Central memory CD4-positive, alpha-beta T cell (primary cell): ENCODE measurements around the gene IHH.

ENCODE experiments used
- DNase-seq: peaks from one replicate; pipeline ENCODE4 v3.0.0; 2022

IHH gene

GRCh38 chr2:219037783-219038499 is 22.8 kb downstream of the IHH start:
- DNase-seq, result no peak

- DNase-seq, result no peak
Observed at GRCh38 chr2:219035942-219036341, 24.8 kb downstream of the IHH start.

GRCh38 chr2:219034823-219035222 is 25.9 kb downstream of the IHH start:
- DNase-seq, result no peak

GRCh38 chr2:219032051-219032745 is 28.5 kb downstream of the IHH start:
- DNase-seq, result no peak

GRCh38 chr2:219031005-219031738 is 29.5 kb downstream of the IHH start:
- DNase-seq, result no peak

GRCh38 chr2:219030177-219030940 is 30.4 kb downstream of the IHH start:
- no peak for DNase-seq

GRCh38 chr2:219029829-219030165 is 30.9 kb downstream of the IHH start:
- peak; percentile 64 for DNase-seq

- DNase-seq, result no peak
Observed at GRCh38 chr2:219028996-219029828, 31.5 kb downstream of the IHH start.

- DNase-seq, result no peak
Observed at GRCh38 chr2:219028141-219028540, 32.6 kb downstream of the IHH start.

GRCh38 chr2:219027511-219028055 is 33.1 kb downstream of the IHH start:
- no peak for DNase-seq

- DNase-seq, result no peak
Observed at GRCh38 chr2:219026946-219027345, 33.8 kb downstream of the IHH start.

- DNase-seq, result no peak
Observed at GRCh38 chr2:219025637-219026585, 34.8 kb downstream of the IHH start.

GRCh38 chr2:219024059-219024458 is 36.7 kb downstream of the IHH start:
- DNase-seq, result no peak

GRCh38 chr2:219023045-219023605 is 37.6 kb downstream of the IHH start:
- DNase-seq, result no peak

- DNase-seq, result no peak
Observed at GRCh38 chr2:219022616-219023015, 38.1 kb downstream of the IHH start.

GRCh38 chr2:219022041-219022440 is 38.7 kb downstream of the IHH start:
- no peak for DNase-seq

GRCh38 chr2:219021591-219021990 is 39.1 kb downstream of the IHH start:
- no peak for DNase-seq

- no peak for DNase-seq
Observed at GRCh38 chr2:219020604-219021365, 39.9 kb downstream of the IHH start.

- no peak for DNase-seq
Observed at GRCh38 chr2:219019436-219019835, 41.3 kb downstream of the IHH start.

GRCh38 chr2:219018726-219019125 is 42.0 kb downstream of the IHH start:
- no peak for DNase-seq
